NOMO-1 treated with DMSO at 0.1 percent for 48 hours (cell line): ENCODE measurements around the gene CAPN10.

Source experiments
- DNase-seq: peaks from one replicate; lab custom pipeline; 2025; ENCODE audit not compliant: unreplicated experiment; lab: John Stamatoyannopoulos, UW

Gene CAPN10

GRCh38 chr2:240574386-240575100 is 12.0 kb upstream of the CAPN10 start:
- DNase-seq, result no peak

GRCh38 chr2:240575101-240575965 is 11.2 kb upstream of the CAPN10 start:
- DNase-seq, result no peak

DNA sequence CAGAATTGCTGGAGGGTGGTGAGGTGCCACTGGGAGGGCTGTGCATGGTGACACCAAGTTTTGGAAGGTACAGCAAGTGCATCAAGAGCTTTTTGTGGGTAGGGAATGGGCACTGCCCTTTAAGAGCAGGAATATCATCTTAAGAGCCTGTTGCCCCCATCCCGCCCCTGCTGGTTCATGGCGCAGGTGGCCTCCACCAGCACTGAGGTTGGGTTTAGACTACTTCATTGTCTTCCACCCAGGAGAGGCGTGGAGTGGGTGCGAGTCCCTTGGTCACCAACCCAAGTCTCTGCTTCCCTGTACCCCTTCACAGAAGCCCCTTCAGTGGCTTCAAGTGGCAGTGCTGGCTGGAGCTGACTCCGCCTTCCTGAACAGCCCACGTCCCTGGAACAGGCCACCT is 10.5 kb upstream of the CAPN10 start:
- no peak for DNase-seq

DNA sequence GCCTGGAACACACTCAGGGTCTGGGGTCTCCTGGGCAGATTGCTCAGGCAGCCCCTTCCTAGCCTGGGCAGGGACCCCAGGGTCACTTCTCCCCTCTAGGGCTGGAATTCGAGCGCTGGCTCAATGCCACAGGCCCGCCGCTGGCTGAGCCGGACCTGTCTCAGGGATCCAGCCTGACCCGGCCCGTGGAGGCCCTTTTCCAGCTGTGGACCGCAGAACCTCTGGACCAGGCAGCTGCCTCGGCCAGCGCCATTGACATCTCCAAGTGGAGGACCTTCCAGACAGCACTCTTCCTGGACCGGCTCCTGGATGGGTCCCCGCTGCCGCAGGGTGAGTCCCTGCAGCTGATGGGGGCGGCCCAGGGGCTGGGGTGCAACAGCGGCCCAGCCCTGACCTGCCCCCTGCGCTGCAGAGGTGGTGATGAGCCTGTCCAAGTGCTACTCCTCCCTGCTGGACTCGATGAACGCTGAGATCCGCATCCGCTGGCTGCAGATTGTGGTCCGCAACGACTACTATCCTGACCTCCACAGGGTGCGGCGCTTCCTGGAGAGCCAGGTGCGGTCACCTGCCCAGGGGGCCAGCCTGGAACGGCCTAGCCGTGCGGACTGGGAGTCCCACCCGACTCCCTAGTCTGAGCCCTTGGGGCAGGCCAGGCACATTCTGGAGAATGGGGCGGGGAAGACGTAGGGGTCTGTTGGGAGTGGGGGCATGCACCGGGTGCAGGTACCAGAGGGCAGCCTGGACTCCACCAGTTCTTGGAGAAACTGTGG is 9.9 kb upstream of the CAPN10 start:
- DNase-seq, result no peak

DNA sequence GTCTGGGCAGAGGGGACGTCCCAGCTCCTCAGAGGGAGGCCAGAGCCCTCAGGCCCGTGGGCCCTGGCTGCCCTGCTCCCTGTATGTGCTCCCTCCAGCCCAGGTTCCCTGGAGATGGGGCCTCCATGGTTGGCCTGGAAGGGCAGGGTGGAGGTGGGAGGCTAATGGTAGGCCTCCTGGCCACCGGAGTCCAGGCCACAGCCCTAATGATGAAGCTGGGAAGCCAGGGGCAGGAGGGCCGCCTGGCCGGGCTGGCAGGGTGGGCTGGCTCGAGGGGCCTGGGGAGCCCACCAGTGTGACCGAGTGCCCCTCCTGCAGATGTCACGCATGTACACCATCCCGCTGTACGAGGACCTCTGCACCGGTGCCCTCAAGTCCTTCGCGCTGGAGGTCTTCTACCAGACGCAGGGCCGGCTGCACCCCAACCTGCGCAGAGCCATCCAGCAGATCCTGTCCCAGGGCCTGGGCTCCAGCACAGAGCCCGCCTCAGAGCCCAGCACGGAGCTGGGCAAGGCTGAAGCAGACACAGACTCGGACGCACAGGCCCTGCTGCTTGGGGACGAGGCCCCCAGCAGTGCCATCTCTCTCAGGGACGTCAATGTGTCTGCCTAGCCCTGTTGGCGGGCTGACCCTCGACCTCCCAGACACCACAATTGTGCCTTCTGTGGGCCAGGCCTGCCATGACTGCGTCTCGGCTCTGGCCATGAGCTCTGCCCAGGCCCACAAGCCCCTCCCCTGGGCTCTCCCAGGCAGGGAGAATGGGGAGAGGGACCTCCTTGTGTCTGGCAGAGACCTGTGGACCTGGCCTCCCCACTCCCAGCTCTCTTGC is 9.0 kb upstream of the CAPN10 start:
- no peak for DNase-seq

GRCh38 chr2:240578110-240578450 is 8.5 kb upstream of the CAPN10 start:
- no peak for DNase-seq

DNA sequence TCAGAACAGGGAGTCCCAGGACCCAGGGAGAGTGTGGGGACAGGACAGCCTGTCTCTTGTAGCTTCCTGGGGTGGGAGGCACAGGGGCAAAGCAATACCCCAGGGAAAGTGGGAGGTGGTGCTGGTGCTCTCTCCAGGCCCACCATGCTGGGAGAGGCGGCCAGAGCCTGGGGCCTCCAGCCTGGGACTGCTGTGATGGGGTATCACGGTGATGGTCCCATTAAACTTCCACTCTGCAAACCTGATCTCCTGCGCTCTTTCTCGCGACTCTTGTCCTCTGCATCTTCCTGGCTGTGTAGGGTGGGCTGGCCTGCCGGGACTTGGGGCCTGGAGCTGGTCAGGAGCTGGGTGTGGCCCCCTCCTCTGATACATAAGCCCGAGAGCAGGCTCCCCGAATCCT is 8.0 kb upstream of the CAPN10 start:
- no peak for DNase-seq

DNA sequence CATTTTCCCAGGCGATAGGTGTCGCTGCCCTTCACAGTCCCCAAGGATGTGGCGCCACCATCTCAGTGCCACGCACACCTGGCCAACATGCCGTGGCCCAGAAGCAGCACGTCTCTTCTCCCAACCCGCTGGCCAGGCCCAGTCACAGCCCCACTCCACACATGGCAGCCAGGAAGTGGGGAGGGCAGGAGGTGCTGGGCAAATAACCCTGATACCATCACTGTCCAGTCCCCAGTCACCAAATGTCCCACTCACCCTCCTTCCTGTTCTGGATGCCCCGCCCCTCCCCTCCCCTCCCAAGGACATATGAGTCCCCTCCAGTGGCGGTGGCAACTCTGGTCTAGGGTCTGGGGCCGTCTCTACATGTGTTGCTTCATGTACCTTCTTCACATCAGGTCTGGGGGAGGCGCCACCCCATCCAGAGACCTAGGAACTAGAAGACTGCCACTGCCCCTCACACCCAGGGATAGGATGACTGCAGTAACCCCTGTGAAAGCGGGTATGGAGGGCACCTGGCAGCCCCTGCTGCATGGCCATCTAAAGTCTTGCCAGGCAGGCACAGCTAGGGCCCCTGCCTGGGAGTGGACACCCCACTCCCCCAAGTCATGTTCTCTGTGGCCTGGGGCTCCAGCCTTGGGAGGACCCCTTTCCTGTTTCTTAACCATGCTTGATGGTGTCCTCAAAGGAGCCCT is 7.3 kb upstream of the CAPN10 start:
- DNase-seq, result no peak

DNA sequence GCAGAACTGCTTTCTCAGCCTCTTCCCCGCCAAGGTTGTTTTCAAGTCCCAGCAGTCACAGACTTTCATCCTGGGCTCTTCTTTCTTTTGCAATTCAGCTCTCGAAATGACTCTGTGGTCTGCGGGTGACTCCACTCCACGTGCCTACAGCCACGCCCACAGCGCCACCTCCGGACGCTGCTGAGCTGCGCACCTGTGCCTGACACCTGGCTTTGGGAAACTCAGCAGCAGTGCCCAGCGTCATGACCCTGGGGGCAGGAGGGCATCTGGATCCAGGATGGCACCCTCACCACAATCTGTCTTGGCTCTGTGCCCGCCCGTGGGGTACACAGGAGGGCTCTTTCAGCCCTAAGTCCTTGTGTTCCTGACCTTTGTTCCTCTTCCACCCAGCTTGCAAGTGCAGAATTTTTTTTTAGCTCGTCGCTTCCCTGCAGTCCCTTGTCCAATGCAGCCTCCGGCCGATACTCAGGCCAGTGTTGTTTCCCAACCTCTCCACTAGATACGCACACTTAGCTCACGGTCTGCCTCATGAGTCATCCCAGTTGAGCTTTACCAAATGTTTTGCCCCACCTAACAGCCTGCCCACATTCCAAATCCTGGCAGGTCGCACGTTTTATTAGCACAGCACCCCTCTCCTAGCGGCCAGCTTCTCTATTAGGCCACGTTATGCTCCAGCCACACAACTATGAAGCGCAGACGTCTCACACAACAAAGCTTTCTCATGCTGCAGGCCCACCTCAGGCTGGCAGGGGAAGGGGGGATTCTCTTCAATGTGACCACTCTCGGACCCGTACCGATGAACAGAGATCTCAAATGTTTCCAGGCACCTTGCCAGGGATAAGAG is 6.5 kb upstream of the CAPN10 start:
- DNase-seq, result peak; percentile 90

GRCh38 chr2:240581811-240582210 is 4.7 kb upstream of the CAPN10 start:
- no peak for DNase-seq

DNA sequence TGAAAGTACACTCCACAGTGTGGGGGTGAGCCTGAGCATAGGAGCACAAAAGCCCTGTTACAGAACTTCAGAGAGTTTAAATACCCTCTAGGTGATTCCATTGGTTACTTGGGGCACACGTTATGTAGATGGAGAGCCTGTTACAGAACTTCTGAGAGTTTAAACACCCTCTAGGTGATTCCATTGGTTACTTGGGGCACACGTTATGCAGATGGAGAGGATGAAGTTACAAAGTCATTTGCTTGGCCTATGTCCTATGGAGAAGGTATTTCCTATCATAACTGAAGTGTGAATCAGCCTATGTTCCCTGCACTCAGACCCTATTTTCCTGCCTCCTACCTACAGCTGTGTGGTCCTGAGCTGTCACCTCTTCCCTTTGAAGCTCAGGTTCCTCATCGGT is 3.8 kb upstream of the CAPN10 start:
- no peak for DNase-seq

- no peak for DNase-seq
Measured at GRCh38 chr2:240583774-240584173, 2.8 kb upstream of the CAPN10 start.

DNA sequence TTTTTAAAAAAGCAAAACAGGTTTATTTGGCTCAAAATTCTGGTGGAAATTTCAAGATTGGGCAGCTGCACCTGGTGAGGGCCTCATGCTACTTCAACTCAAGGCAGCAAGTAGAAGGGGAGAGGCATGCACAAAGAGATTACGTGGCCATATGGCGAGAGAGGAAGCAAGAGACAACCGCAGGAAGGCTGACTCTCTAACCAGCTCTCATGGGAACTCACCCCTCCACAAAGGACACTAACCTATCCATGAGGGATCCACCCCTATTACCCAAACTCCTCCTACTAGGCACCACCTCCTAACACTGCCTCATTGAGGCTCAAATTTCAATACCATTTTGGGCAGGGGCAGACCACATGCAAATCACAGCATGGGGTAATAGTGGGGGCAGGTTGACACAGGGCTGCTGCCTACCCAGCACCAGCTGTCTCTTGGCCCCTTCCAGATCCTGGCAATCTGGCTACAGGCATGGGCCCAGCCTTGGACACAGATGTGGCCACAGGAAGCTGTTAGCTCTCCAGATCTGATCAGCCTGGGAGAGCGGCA is 2.0 kb upstream of the CAPN10 start:
- DNase-seq, result peak; percentile 93

DNA sequence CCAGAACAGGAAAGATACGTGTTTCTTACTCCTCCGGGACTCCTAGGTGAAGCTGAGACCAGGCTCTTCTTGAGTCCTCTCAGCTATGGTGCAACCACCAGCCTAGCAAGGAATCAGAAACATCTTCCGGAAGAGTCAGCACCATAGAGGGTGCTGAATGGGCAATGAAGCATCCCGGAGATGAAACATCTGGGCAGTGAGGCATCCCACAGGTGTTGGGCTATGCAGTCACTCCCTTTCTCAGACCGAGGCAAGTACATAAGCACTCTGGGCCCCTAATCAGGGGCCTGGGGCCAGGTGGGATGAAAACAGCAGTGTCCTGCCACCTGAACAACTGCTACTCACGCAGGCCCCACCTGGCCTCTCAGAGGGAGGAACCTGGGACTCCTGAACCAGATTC is 1.4 kb upstream of the CAPN10 start:
- DNase-seq, result no peak

GRCh38 chr2:240585681-240586197 is 795 bp upstream of the CAPN10 start:
- DNase-seq, result no peak

GRCh38 chr2:240586919-240587800 is 626 bp downstream of the CAPN10 start:
- peak; percentile 30 for DNase-seq

DNA sequence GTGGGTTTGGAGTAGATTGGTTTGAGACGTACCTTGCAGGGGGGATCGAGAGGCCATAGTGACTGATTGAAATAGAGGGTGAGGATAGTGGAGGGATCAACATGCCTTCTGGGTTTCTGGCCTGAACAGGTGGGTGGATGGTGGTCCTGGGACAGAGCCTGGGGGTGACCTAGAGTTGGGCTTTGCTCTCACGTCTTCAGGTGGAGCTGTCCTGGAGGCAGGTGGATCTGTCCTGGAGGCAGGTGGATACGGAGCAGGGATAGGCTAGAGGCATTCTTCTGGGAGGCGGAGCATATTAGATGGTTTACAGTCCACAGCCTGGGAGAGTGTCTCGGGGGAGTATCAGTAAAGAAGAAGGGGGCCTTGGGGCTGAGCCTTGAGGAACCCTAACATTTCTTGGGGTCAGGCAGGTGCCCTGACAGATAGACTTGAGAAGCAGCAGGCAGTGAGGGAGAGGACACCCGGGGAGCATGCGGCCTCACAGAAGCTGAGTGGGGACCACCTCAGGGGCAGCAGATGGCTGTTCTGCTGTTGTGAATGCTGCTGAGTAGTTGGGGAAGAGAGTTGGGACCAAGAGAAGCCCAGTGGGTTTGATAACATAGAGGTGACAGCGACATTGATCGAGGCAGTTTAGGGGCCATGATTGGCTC is 1.6 kb downstream of the CAPN10 start:
- DNase-seq, result no peak
